Hepatocyte (in vitro differentiated cells): ENCODE data around the gene TACC3. TPM values are rescaled to one million over a fixed set of nuclear protein-coding genes. Genes with fewer than 3 reads are reported as not detected.

Experiments used
- DNase-seq: peaks from one replicate; pipeline ENCODE4 v3.0.0-alpha.2; 2016; ENCODE audit warnings: low spot score
- H2AFZ ChIP-seq: fragments of 200-600 bp; sonication (generic); 2 replicates; pipeline ENCODE4 v1.6.0; 2016; ENCODE audit warnings: antibody characterized with exemption, mild to moderate bottlenecking
- H3K27ac ChIP-seq: fragments of 200-600 bp; sonication (generic); 2 replicates; pipeline ENCODE4 v1.5.1; 2016; ENCODE audit warnings: mild to moderate bottlenecking
- H3K27me3 ChIP-seq: fragments of 200-600 bp; sonication (generic); 2 replicates; pipeline ENCODE4 v1.6.1; 2016
- H3K36me3 ChIP-seq: fragments of 200-600 bp; sonication (generic); replicated peaks from 2 replicates; pipeline ENCODE4 v1.5.1; 2016; ENCODE audit warnings: low read depth; ENCODE audit not compliant: insufficient read depth
- H3K4me1 ChIP-seq: fragments of 200-600 bp; sonication (generic); 2 replicates; pipeline ENCODE4 v1.5.1; 2016; ENCODE audit warnings: mild to moderate bottlenecking, moderate library complexity; ENCODE audit not compliant: insufficient read depth
- H3K4me2 ChIP-seq: fragments of 200-600 bp; sonication (generic); 2 replicates; pipeline ENCODE4 v1.6.0; 2016
- H3K4me3 ChIP-seq: fragments of 200-600 bp; sonication (generic); 2 replicates; pipeline ENCODE4 v1.5.1; 2016; ENCODE audit warnings: mild to moderate bottlenecking
- H3K79me2 ChIP-seq: fragments of 200-600 bp; sonication (generic); 2 replicates; pipeline ENCODE4 v1.6.0; 2017; ENCODE audit warnings: mild to moderate bottlenecking
- H3K9me2 ChIP-seq: fragments of 200-600 bp; sonication (generic); replicated peaks from 2 replicates; pipeline ENCODE4 v1.6.0; 2017; ENCODE audit warnings: mild to moderate bottlenecking; ENCODE audit not compliant: insufficient read depth
- H3K9me3 ChIP-seq: fragments of 200-600 bp; sonication (generic); 2 replicates; pipeline ENCODE4 v1.5.1; 2016; ENCODE audit warnings: low read depth, mild to moderate bottlenecking
- H4K20me1 ChIP-seq: fragments of 200-600 bp; sonication (generic); 2 replicates; pipeline ENCODE4 v1.6.0; 2016; ENCODE audit warnings: mild to moderate bottlenecking; ENCODE audit not compliant: insufficient read depth, poor library complexity, severe bottlenecking
- CTCF ChIP-seq: fragments of 200-600 bp; sonication (generic); IDR thresholded peaks from 2 replicates; pipeline ENCODE4 v1.5.1; 2016; ENCODE audit warnings: antibody characterized with exemption, mild to moderate bottlenecking; ENCODE audit not compliant: poor library complexity
- EZH2 ChIP-seq: fragments of 200-600 bp; sonication (generic); IDR thresholded peaks from 2 replicates; pipeline ENCODE4 v1.6.1; 2016; ENCODE audit warnings: antibody characterized with exemption, mild to moderate bottlenecking, borderline replicate concordance
- EZH2phosphoT487 ChIP-seq: fragments of 200-600 bp; sonication (generic); IDR thresholded peaks from one replicate; pipeline ENCODE4 v1.6.1; 2018; ENCODE audit warnings: antibody characterized with exemption, mild to moderate bottlenecking, low read depth, moderate library complexity; ENCODE audit not compliant: unreplicated experiment, severe bottlenecking
- WGBS: methylation state at CpG from one replicate; pipeline ENCODE4 v1.1.6; 2016; ENCODE audit warnings: low lambda C conversion rate; ENCODE audit errors: missing lambda C conversion rate; 5-methylcytosine and 5-hydroxymethylcytosine counted together
- polyA plus RNA-seq: library from polyadenylated mRNA; unstranded; fragments of >200 nt; fragmentation: Nextera tagmentation; extraction: Ambion mirVana; gene quantifications from 2 replicates; pipeline ENCODE4 v1.2.1, GENCODE V29; 2016
- total RNA-seq: library from RNA; depleted of rRNA; stranded (reverse); fragments of >200 nt; gene quantifications from 2 replicates; pipeline ENCODE4 v1.2.3, GENCODE V29; 2014

Gene TACC3
- total and polyA plus RNA-seq, 2 experiments from 2014 or later: 9.3 to 14.8 TPM

DNA sequence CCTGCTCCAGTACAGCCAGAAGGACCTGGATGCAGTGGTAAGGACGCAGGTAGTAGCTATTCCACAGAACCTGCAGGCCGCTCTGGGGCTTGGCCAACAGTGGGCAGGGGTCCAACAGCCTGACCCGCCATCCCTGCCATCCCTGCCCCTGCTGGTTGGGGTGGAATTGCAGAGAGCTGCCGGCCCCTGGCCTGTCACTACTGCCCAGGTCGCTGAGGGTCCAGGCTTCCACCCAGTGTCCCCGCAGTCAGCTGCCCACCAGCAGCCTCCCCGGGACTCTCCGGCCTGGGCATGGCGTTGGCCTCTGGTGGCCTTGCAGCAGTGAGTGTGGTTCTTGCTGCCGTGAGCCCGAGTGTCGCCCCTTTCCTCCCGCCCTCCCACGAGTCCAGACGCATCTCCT is 16.3 kb downstream of the TACC3 start:
- no peaks in the 10 kb centered on the region for H3K9me3 ChIP-seq
- no peak overlapping the region for H3K4me2 ChIP-seq
- no peaks in the 10 kb centered on the region for H3K9me2 ChIP-seq
- H3K4me1 ChIP-seq: no peaks in the 10 kb centered on the region
- TF ChIP-seq EZH2phosphoT487: no peak
- no peak for TF ChIP-seq CTCF
- TF ChIP-seq EZH2: no peak
- H4K20me1 ChIP-seq: no peaks in the 10 kb centered on the region
- no peak overlapping the region for H3K4me3 ChIP-seq
- no peaks in the 10 kb centered on the region for H3K79me2 ChIP-seq
- DNase-seq: no peak
- no peaks in the 10 kb centered on the region for H3K36me3 ChIP-seq
- H3K27me3 ChIP-seq: no peaks in the 10 kb centered on the region
- over 99% methylated on average over 14 of the region's 15 CpGs for WGBS
- H3K27ac ChIP-seq: no peak overlapping the region
- H2AFZ ChIP-seq: no peak overlapping the region

DNA sequence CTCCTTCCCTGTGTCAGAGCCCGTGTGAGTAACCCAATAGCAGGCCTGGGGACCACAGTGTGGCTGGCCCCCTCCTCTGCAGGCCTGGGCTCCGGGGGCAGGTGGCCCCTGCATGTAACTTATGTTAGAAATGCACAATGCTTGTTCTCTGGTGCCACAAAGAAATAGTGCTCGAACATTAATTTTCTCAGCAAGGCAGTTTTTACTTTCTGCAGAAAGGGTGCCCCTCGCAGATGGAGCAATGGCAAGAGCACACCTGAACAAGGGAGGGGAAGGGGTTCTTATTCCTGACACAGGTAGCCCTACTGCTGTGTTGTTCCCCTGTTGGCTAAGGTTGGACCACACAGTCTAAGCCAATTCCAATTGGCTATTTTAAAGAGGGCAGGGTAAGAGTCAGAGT is 17.1 kb downstream of the TACC3 start:
- Histone ChIP-seq H3K27me3 (no peaks in the 10 kb centered on the region), H4K20me1 (no peaks in the 10 kb centered on the region), H3K79me2 (no peaks in the 10 kb centered on the region), H3K4me1 (no peaks in the 10 kb centered on the region), H3K9me2 (no peaks in the 10 kb centered on the region), H3K4me3 (no peak overlapping the region), H3K36me3 (no peaks in the 10 kb centered on the region), H3K27ac (no peak overlapping the region), H3K4me2 (no peak overlapping the region), H3K9me3 (no peaks in the 10 kb centered on the region), H2AFZ (no peak overlapping the region)
- TF ChIP-seq CTCF (no peak), EZH2 (no peak), EZH2phosphoT487 (no peak)
- WGBS: 95% methylated on average over 4 of the region's 4 CpGs
- DNase-seq: no peak

GRCh38 chr4:1739358-1739757 is 18.0 kb downstream of the TACC3 start:
- no peaks in the 10 kb centered on the region for H4K20me1 ChIP-seq
- no peak overlapping the region for H2AFZ ChIP-seq
- no peaks in the 10 kb centered on the region for H3K9me3 ChIP-seq
- no peaks in the 10 kb centered on the region for H3K27me3 ChIP-seq
- no peaks in the 10 kb centered on the region for H3K79me2 ChIP-seq
- WGBS: 93% methylated on average over 8 of the region's 9 CpGs
- H3K9me2 ChIP-seq: no peaks in the 10 kb centered on the region
- DNase-seq: no peak
- TF ChIP-seq EZH2 (no peak), EZH2phosphoT487 (no peak)
- H3K36me3 ChIP-seq: no peaks in the 10 kb centered on the region
- no peak overlapping the region for H3K4me3 ChIP-seq
- H3K4me1 ChIP-seq: no peaks in the 10 kb centered on the region
- no peak overlapping the region for H3K27ac ChIP-seq
- no peak overlapping the region for H3K4me2 ChIP-seq

DNA sequence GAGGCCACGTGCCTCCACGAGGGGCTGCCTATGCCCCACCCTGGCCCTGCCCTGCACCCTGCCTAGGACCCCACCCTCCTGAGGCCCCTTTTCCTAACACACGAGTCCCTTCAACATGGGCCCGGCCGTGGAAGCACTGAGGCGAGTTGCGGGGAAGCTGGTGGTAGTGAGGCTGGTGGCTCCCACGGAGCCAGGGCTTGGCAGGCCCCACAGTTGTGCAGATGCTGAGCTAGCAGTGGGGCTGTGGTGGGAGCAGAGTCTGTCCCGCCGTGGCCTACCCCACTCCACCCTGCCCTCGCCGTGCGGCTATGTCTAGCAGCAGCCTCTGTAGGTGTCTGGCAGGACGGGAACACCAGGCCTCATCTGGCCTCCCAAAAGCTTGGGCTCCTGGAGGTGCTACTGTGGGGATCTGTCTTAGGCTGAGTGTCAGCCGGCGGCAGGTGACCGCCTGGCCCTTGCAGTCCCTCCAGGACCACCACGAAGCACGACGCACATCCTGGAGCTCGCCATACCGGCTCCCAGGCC is 18.8 kb downstream of the TACC3 start:
- Histone ChIP-seq H3K27ac (no peak overlapping the region), H3K4me1 (no peaks in the 10 kb centered on the region), H3K9me3 (no peaks in the 10 kb centered on the region), H2AFZ (no peak overlapping the region), H3K9me2 (no peaks in the 10 kb centered on the region), H3K36me3 (no peaks in the 10 kb centered on the region), H4K20me1 (no peaks in the 10 kb centered on the region), H3K4me2 (no peak overlapping the region), H3K79me2 (no peaks in the 10 kb centered on the region), H3K4me3 (no peak overlapping the region), H3K27me3 (no peaks in the 10 kb centered on the region)
- no peak for DNase-seq
- 98% methylated on average over 20 of the region's 22 CpGs for WGBS
- TF ChIP-seq EZH2phosphoT487: no peak
- TF ChIP-seq EZH2: no peak

GRCh38 chr4:1741208-1741607 is 19.9 kb downstream of the TACC3 start:
- no peaks in the 10 kb centered on the region for H3K36me3 ChIP-seq
- H3K9me3 ChIP-seq: no peaks in the 10 kb centered on the region
- H3K79me2 ChIP-seq: no peaks in the 10 kb centered on the region
- no peaks in the 10 kb centered on the region for H4K20me1 ChIP-seq
- no peak overlapping the region for H2AFZ ChIP-seq
- TF ChIP-seq CTCF: no peak
- no peak for TF ChIP-seq EZH2phosphoT487
- TF ChIP-seq EZH2: no peak
- no peaks in the 10 kb centered on the region for H3K4me1 ChIP-seq
- no peak for DNase-seq
- 90% methylated on average over 17 of the region's 17 CpGs for WGBS
- H3K4me2 ChIP-seq: no peak overlapping the region
- no peaks in the 10 kb centered on the region for H3K27me3 ChIP-seq
- H3K27ac ChIP-seq: no peak overlapping the region
- no peak overlapping the region for H3K4me3 ChIP-seq
- H3K9me2 ChIP-seq: no peaks in the 10 kb centered on the region
